ENCODE measurements around the gene SLC39A11. TPM values are rescaled to one million over a fixed set of nuclear protein-coding genes. Genes with fewer than 3 reads are reported as not detected.

Gene SLC39A11
- total and polyA plus RNA-seq, 2 of the 13 experiments (the other 11 are each of a cell fraction or from before 2014, with no cell fraction given), result 17.2 to 31.5 TPM

DNA sequence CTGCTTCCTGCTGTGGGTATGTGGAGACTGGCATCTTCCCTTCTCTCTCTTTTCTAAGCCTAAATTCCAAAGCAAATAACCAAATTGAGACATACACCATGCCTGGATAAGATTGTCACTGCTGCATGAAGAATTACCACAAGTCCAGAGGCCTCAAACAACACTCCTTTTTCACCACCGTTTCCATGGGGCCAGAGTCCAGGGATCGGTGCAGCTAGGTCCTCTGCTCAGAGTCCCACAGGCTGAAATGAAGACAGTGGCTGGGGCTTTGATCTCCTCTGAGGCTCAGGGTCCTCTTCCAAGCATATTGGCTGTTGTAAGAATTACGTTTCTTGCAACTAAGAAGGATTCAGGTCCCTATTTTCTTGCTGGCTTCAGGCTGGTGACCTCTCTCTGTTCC, 130.4 kb downstream of the SLC39A11 start (continued):
- TF ChIP-seq ZNF776 (CRISPR knock-in tag; IDR thresholded peaks at IDR 0.05), result no peak
- no peak for TF ChIP-seq NFE2 (CRISPR knock-in tag; IDR thresholded peaks at IDR 0.05)
- no peak for TF ChIP-seq PITX1 (CRISPR knock-in tag; IDR thresholded peaks at IDR 0.05)
- no peak for TF ChIP-seq CENPX (CRISPR knock-in tag; IDR thresholded peaks at IDR 0.05)
- TF ChIP-seq SETDB1 (CRISPR knock-in tag; IDR thresholded peaks at IDR 0.05; ENCODE audit: borderline replicate concordance), result no peak
- no peak for TF ChIP-seq ZNF510 (CRISPR knock-in tag; IDR thresholded peaks at IDR 0.05; ENCODE audit: low read depth)
- TF ChIP-seq ZBTB7B (CRISPR knock-in tag; IDR thresholded peaks at IDR 0.05), result peak; percentile 24; the same call in 1 of the 2 replicates
- TF ChIP-seq PPARG (CRISPR knock-in tag; conservative IDR thresholded peaks at IDR 0.05), result no peak
- no peak for TF ChIP-seq SMAD1 (CRISPR knock-in tag; IDR thresholded peaks at IDR 0.05; ENCODE audit: borderline replicate concordance, low read depth)
- TF ChIP-seq, protein P1, sequence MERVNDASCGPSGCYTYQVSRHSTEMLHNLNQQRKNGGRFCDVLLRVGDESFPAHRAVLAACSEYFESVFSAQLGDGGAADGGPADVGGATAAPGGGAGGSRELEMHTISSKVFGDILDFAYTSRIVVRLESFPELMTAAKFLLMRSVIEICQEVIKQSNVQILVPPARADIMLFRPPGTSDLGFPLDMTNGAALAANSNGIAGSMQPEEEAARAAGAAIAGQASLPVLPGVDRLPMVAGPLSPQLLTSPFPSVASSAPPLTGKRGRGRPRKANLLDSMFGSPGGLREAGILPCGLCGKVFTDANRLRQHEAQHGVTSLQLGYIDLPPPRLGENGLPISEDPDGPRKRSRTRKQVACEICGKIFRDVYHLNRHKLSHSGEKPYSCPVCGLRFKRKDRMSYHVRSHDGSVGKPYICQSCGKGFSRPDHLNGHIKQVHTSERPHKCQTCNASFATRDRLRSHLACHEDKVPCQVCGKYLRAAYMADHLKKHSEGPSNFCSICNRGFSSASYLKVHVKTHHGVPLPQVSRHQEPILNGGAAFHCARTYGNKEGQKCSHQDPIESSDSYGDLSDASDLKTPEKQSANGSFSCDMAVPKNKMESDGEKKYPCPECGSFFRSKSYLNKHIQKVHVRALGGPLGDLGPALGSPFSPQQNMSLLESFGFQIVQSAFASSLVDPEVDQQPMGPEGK (CRISPR knock-in tag; IDR thresholded peaks at IDR 0.05), result 0 out of 2 replicates have a peak, but pooled peaks have one; percentile 32
- TF ChIP-seq ERF (CRISPR knock-in tag; IDR thresholded peaks at IDR 0.05), result peak; percentile 23; the same call in 1 of the 2 replicates
- no peak for TF ChIP-seq ZNF180 (CRISPR knock-in tag; IDR thresholded peaks at IDR 0.05; ENCODE audit: borderline replicate concordance, low read depth)
- TF ChIP-seq, protein P2, sequence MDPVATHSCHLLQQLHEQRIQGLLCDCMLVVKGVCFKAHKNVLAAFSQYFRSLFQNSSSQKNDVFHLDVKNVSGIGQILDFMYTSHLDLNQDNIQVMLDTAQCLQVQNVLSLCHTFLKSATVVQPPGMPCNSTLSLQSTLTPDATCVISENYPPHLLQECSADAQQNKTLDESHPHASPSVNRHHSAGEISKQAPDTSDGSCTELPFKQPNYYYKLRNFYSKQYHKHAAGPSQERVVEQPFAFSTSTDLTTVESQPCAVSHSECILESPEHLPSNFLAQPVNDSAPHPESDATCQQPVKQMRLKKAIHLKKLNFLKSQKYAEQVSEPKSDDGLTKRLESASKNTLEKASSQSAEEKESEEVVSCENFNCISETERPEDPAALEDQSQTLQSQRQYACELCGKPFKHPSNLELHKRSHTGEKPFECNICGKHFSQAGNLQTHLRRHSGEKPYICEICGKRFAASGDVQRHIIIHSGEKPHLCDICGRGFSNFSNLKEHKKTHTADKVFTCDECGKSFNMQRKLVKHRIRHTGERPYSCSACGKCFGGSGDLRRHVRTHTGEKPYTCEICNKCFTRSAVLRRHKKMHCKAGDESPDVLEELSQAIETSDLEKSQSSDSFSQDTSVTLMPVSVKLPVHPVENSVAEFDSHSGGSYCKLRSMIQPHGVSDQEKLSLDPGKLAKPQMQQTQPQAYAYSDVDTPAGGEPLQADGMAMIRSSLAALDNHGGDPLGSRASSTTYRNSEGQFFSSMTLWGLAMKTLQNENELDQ (CRISPR knock-in tag; IDR thresholded peaks at IDR 0.05; ENCODE audit: borderline replicate concordance), result no peak
- no peak for TF ChIP-seq KLF12 (CRISPR knock-in tag; IDR thresholded peaks at IDR 0.05; ENCODE audit: borderline replicate concordance)
- TF ChIP-seq CREB1 (IDR thresholded peaks at IDR 0.05), result no peak
- no peak for TF ChIP-seq CREB1 (CRISPR knock-in tag; IDR thresholded peaks at IDR 0.05)
- no peak for TF ChIP-seq TAF1 (CRISPR knock-in tag; IDR thresholded peaks at IDR 0.05)
- no peak for TF ChIP-seq ATM (IDR thresholded peaks at IDR 0.05; ENCODE audit: borderline replicate concordance)
- TF ChIP-seq HNF4A (CRISPR knock-in tag; IDR thresholded peaks at IDR 0.05), result peak; percentile 90
- TF ChIP-seq FIP1L1 (IDR thresholded peaks at IDR 0.05; ENCODE audit: borderline replicate concordance, insufficient read depth, low read depth, low read length), result no peak
- 0 out of 2 replicates have a peak, but pooled peaks have one; percentile 48 for TF ChIP-seq MIER2 (CRISPR knock-in tag; IDR thresholded peaks at IDR 0.05)
- no peak for TF ChIP-seq CHD4 (IDR thresholded peaks at IDR 0.05; ENCODE audit: borderline replicate concordance, low read length)
- no peak for TF ChIP-seq EP300 (IDR thresholded peaks at IDR 0.05; ENCODE audit: low read depth in 2 of 2, low read length in 2 of 2)
- TF ChIP-seq EP300 (CRISPR knock-in tag; IDR thresholded peaks at IDR 0.05; ENCODE audit: borderline replicate concordance), result no peak
- no peak for TF ChIP-seq KDM4B (CRISPR knock-in tag; IDR thresholded peaks at IDR 0.05)
- no peak for TF ChIP-seq ZNF558 (CRISPR knock-in tag; IDR thresholded peaks at IDR 0.05; ENCODE audit: borderline replicate concordance)
- no peak for TF ChIP-seq SOX5 (CRISPR knock-in tag; IDR thresholded peaks at IDR 0.05; ENCODE audit: borderline replicate concordance)
- no peak for TF ChIP-seq JDP2 (CRISPR knock-in tag; IDR thresholded peaks at IDR 0.05; ENCODE audit: borderline replicate concordance)
- no peak for TF ChIP-seq LCORL (IDR thresholded peaks at IDR 0.05)
- TF ChIP-seq LCORL (CRISPR knock-in tag; IDR thresholded peaks at IDR 0.05), result peak; percentile 39; the same call in 1 of the 2 replicates
- TF ChIP-seq RFX3 (CRISPR knock-in tag; IDR thresholded peaks at IDR 0.05), result no peak
- TF ChIP-seq CBX5 (CRISPR knock-in tag; IDR thresholded peaks at IDR 0.05; ENCODE audit: borderline replicate concordance), result no peak

Measured in HepG2 (cell line).